AG10803 (cell line): ENCODE measurements around the gene MT4.
A peak's percentile ranks its signal among the peaks of the same experiment; 100 is the strongest.

Experiments
- DNase-seq: peaks from one replicate; pipeline ENCODE4 v3.0.0; 2010; ENCODE audit warnings: low read depth
- H3K4me3 ChIP-seq: 2 replicates; pipeline ENCODE4 v1.5.1; 2011; ENCODE audit warnings: mild to moderate bottlenecking, low read length, control low read depth
- CTCF ChIP-seq: conservative IDR thresholded peaks from 2 replicates; pipeline ENCODE4 v1.5.1; 2011; ENCODE audit warnings: mild to moderate bottlenecking, low read length, control low read depth, inconsistent platforms

MT4 gene

GRCh38 chr16:56564793-56565477 is at the start of gene MT4:
MT4 (plus strand) TSS chr16:56565073; CDS start chr16:56565129, 56 bp downstream.
- no peak for TF ChIP-seq CTCF
- no peak for DNase-seq
- H3K4me3 ChIP-seq, result no peak within 1 kb of the TSS

- DNase-seq, result no peak
- H3K4me3 ChIP-seq, result no peak overlapping the region
- no peak for TF ChIP-seq CTCF
Observed at GRCh38 chr16:56515665-56516064, 49.2 kb upstream of the MT4 start.

DNA sequence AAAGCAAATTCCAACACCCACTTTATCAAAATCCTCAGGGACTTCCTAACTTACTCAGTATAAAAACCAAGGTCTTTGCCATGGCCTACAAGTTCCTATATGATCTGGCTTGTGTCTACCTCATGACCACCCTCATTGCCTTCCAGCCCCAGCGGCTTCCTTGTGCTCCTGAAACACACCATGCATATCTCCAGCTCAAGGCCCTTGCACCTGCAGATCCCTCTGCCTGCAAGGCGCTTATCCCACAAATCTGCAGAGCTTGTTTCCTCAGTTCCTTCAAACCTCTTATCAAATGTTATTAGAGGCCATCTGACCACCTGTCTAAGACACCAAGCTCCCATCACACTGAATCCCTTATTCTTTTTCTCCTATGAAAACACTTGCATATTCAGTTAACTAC is 47.7 kb upstream of the MT4 start:
- DNase-seq, result no peak
- no peak overlapping the region for H3K4me3 ChIP-seq
- no peak for TF ChIP-seq CTCF

DNA sequence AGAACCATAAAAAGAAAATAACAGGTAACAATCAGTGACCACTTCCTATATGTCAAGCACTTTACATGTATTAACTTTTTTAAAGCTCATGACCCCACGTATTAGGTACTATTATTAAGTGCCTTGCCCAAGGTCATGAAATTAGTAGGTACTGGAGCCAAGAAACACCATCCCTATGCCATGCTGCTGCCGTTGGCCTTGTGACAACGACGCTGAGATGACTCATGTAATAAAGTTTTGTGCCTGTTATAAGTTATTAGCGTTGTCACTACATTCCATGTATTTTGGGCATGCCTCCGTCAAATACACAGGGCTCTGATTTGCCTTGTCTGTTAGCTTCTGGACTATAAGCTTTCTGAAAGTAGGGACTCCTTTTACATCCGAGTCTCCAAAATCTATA is 46.4 kb upstream of the MT4 start:
- peak; percentile 20 for DNase-seq
- TF ChIP-seq CTCF, result no peak
- H3K4me3 ChIP-seq, result no peak overlapping the region

DNA sequence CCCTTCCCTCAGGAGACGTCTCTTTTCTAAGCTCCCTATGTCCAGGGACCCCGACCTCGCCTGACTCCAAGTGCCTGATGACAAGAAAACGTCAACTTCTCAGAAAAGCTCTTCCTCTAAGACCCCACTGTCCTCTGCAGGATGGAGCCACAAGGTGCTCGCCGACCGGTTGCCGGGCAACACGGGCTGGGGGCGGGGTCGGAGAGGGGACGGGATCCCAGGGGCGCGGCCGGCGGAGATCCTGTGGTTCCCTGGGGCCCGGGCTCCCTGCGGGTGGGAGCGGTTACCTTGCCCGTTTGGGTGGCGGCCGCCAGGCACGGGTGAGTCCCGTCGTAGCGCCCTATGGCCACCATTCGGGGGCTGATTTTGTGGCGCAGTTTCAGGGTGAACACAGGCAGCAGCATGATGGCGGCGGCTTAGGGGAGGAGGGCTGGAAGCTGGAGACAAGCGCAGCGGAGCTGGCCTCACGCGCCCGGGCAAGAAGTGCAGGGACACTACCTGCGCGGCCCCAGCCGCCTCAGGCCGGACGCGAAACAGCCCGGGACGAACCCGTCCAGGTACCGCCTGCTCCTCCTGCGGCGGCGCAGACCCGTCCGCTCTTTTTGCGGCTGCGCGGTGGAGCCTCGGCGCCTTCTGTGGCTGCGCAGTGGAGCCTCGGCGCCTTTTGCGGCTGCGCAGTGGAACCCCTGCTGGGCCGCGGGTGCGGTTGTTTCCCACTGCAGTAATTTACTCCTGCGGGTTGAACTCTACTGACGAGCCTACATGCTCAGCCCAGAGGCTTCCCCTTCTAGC is 45.2 kb upstream of the MT4 start, which contains the start of gene BBS2:
TSS of gene BBS2 (minus strand) at position 566 of the 792 bp plus-strand sequence. CDS start at position 404, 162 bp downstream.
- DNase-seq, result peak; percentile 78
- TF ChIP-seq CTCF, result no peak
- peak within 1 kb of the TSS; percentile 90 for H3K4me3 ChIP-seq

- no peak for TF ChIP-seq CTCF
- peak overlapping the region; percentile 90 for H3K4me3 ChIP-seq
Observed at GRCh38 chr16:56520251-56520577, 44.7 kb upstream of the MT4 start.

GRCh38 chr16:56525236-56525635 is 39.6 kb upstream of the MT4 start:
- no peak for TF ChIP-seq CTCF
- H3K4me3 ChIP-seq, result no peak overlapping the region
- peak; percentile 82 for DNase-seq

More at GRCh38 chr16:56520251-56520577, 44.7 kb upstream of the MT4 start:
- DNase-seq, result no peak
